Left lobe of liver (tissue), 2 donors: ENCODE data around the gene SYNRG. TPM values are rescaled to one million over a fixed set of nuclear protein-coding genes. Genes with fewer than 3 reads are reported as not detected.
A peak's percentile ranks its signal among the peaks of the same experiment; 100 is the strongest.
"Not testable (repeated sequence)": the region's sequence is repeated elsewhere in the genome, so short reads cannot be mapped to it uniquely, and the experiment has no call there.

Experiments
- ATAC-seq: fragments of 200-7000 bp; cut with Tn5 transposase; one replicate; pipeline ENCODE4 v1.9.1; 2020; ENCODE audit warnings: mild to moderate bottlenecking, moderate library complexity
- DNase-seq: peaks from one replicate; pipeline ENCODE4 v3.0.0-alpha.2; 2020; ENCODE audit warnings: low spot score
- total RNA-seq: library from RNA; stranded (reverse); gene quantifications from one replicate; pipeline ENCODE4 v1.2.1, GENCODE V29; 2021
- donor health status: DM: no; HTN: no; CAD: no; lungs with moderate emphysema.
- donor health status: DM: no; HTN: yes; CAD: no.

The SYNRG gene
- 15.7 TPM for total RNA-seq

- peak; percentile 96 for DNase-seq
- peak; percentile 98 for ATAC-seq
Observed at GRCh38 chr17:37609170-37610040, at the start of gene SYNRG. Gene SYNRG (minus strand): TSS chr17:37609418. CDS start chr17:37609355, 63 bp downstream.

GRCh38 chr17:37657202-37657601 lies 48.0 kb upstream of the SYNRG start:
- no peak for DNase-seq
- ATAC-seq = no peak

- no peak for ATAC-seq
- no peak for DNase-seq
Observed at GRCh38 chr17:37651849-37652248, 42.6 kb upstream of the SYNRG start.

- DNase-seq (peak; percentile 55), ATAC-seq (peak; percentile 97)
Observed at GRCh38 chr17:37650419-37651003, 41.3 kb upstream of the SYNRG start.

GRCh38 chr17:37648555-37648954 lies 39.3 kb upstream of the SYNRG start:
- ATAC-seq = no peak
- DNase-seq = no peak

- no peak for ATAC-seq
- DNase-seq = no peak
Observed at GRCh38 chr17:37647856-37648255, 38.6 kb upstream of the SYNRG start.

DNA sequence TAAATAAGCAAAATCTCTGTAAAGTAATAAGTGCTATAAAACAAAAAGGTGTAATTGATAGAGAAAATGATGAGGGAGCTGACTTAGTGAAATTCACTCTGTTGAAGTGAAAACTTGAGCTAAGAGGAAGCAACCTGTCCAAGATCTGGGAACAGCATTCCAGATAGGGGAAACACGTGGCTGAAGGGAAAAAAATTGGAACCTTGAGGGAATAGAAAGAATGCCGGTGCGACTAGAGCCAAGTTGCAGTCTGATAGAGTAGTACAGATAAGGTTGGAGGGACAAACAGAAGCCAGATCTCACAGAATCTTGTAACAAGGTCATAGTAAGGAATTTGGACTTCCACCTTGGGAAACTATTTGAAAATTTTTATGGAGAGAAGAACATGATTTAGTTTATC lies 34.7 kb upstream of the SYNRG start:
- ATAC-seq (no peak), DNase-seq (no peak)

DNA sequence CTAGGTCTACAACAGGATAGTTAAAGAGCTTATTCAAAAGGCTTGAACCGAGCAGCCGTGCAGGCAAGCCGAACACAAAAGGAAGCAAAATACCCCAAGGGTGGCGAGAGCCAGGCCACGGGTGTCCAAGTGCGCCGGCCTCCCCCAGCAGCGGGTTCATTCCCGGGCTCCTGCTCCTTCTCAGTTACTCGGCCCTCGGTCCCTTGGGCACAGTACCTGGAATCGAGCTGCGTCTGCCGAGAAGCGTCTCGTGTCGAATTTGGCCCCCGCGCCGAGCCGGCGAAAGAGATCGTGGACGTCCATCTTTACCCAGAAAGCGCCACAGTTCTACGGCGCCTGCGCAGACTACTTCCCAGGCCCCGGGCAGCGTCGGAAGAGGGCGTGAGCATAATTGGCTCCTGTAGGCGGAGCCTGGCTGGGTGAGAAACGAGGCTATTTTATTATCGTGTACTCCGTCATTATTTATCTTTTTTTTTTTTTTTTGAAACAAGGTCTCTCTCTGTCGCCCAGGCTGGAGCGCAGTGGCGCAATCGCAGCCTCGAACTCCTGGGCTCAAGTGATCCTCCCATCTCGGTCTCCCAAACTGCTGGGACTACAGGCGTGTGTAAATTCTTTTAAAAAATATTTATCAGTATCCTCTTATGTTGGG lies 34.0 kb upstream of the SYNRG start, which contains the start of gene DDX52:
Gene DDX52, minus strand, starts transcription at position 329 of the 649 bp plus-strand sequence. Its CDS starts 26 bp downstream, at position 303.
- peak; percentile 98 for ATAC-seq
- DNase-seq = peak; percentile 93

DNA sequence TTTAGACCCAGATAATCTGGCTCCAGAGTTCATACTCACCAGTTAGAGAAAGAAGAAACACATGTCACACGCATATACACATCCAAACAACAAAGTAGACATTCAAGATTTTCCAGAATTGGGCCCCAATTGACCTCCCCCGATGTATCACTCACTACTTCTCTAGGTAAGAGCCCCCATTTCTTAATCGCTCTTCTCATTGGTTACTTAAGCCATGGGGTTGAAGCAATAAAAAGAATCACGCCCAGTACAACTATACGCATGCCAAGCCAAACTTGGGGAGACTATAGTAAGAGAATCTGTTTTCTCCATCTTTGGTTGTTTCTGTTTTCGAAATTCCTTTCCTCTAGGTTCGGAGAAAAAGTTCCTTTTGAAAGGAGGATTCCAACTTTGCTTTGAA lies 33.5 kb upstream of the SYNRG start:
- DNase-seq (no peak), ATAC-seq (peak; percentile 18)

DNA sequence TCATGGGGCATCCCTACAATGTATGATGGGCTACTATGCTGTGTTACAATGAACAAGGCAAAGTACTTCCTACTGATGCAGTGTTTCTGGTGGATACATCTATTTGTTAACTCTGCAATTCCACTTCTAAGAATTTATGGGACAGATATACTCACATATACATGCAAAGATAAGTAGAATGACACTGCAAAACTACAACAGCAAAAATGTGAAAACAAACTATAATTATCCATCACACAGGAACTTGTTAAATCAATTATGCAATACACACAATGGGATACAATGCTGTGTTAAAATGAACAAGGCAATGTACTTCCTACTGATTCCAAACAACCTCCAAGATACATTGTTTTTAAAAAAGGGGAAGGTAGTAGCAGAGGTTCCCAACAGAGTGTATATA lies 30.8 kb upstream of the SYNRG start:
- ATAC-seq (no peak), DNase-seq (no peak)

DNA sequence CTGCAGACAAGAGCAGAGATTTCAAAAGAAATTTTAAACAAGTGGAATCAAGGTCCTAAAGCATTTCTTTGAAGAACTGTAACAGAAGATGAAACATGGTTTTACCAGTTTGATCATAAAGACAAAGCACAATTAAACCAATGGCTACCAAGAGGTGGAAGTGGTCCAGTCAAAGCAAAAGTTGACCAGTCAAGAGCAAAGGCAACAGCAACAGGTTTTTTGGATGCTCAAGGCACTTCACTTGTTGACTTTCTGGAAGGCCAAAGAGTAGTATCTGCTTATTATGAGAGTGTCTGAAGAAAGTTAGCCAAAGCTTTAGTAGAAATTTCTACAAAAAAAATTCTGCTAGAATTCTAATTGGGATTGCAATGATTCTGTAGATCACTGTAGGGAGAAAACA lies 28.7 kb upstream of the SYNRG start:
- no peak for DNase-seq
- no peak for ATAC-seq

GRCh38 chr17:37616430-37616829 lies 7.2 kb upstream of the SYNRG start:
- not testable (repeated sequence) for DNase-seq
- ATAC-seq = peak; percentile 67

GRCh38 chr17:37614823-37615222 lies 5.6 kb upstream of the SYNRG start:
- DNase-seq (no peak), ATAC-seq (no peak)

GRCh38 chr17:37614391-37614790 lies 5.2 kb upstream of the SYNRG start:
- DNase-seq (no peak), ATAC-seq (no peak)

- ATAC-seq (no peak), DNase-seq (no peak)
Observed at GRCh38 chr17:37610971-37611370, 1.8 kb upstream of the SYNRG start.

DNA sequence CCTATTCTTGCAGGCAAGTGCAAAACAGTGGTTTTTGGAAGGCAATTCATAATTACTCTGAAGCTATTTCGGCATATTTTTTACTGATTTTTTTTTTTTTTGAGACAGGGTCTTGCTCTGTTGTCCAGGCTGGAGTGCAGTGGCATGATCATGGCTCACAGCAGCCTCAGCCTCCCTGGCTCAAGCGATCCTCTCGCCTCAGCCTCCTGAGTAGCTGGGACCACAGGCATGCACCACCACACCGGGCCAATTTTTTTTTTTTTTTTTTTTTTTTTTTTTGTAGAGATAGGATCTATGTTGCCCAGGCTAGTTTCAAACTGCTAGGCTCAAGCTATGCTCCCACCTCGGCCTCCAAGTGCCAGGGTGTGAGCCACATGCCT lies 813 bp upstream of the SYNRG start:
- ATAC-seq, DNase-seq: not testable (repeated sequence)

DNA sequence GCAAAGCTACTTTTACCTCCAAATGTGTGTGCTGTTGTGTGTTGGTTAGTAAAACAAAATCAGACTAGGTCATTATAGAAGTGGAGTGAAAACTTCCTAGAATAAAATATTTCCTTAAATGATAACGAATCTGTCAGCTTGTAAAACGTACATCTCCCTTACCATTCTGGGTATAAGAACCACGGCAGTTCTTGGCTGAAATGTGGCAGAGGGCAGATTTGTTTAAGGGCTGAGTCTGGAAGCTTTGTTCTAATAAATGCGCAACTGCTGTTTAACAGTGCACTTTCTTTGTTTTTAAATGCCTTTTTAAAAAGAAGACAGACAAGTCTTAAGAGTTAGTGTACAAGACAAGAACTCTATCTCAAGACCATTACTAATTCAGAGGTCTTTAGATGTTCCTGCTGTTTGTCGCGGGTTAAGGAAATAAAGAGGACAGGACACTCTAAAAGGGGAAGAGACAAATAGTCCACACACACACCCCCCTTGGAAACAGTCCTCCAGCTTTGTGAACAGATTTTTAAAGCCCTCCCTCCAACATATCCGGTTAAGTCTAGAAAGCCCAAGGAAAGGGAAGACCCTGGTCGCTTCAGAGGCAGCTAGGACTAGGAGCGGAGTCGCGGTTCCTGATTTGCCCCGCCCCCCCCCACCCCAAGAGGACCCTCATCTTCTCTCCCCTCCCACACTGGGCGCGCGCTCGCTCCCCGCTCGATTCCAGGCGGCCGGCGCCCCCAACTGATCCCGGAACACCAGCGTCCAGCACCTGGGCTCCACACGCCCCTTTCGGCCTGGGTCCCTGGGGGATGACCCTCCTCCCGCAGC lies 658 bp downstream of the SYNRG start:
- DNase-seq (no peak), ATAC-seq (peak; percentile 49)

DNA sequence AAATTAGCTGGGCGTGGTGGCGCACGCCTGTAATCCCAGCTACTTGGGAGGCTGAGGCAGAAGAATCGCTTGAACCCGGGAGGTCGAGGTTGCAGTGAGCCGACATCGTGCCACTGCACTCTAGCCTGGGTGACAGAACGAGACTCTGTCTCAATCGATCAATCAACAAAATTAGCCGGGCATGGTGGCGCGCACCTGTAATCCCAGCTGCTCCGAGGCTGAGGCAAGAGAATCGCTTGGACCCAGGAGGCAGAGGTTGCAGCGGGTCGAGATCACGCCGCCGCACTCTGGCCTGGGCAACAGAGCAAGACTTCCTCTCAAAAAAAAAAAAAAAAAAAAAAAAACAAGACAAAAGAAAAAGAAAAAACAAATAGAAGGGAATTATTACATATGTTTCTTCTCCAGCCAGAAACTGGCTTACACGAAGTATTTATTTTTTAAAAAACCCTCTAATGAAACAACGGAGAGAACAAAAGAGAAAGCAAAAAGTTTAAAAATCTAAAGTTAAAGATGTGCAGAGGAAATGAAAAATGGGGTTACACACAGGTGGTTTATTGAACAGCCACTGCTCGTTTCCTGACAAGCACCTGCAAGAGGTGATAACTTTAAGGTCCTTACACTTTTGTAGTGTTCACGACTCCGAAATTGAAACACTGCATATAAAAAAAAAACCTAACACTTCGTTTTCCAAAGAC lies 1.4 kb downstream of the SYNRG start:
- DNase-seq (no peak), ATAC-seq (no peak)

DNA sequence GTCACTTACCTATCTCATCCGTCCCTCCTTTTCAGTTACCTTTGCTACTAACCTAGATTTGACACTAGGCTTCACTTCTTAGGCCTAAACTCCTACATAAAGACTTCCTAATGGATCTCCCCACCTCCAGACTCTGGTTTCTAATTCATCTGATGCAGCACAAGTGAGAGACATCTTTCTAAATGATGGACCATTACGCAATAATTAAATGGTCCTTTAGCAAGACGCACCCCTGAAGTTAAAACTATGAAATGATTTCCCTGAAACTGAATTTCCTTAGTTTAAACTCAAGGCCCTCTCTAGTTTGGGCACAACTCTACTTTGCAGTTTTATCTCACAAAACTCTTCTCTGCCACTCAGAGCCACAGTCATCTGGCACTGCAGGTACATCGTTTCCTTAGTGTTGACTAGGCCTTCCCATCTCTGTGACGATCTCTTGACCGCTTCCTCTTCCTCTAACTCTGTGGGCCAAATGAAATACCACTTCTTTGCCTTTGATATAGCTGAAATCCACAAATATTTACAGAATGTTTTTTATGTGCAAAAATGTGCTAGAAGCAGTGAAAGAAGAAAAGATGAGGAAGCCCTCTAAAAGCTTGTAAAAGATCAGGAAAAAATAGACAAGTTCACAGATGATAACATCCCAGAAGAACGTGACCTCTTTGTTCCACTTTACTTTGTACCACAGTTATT lies 3.3 kb downstream of the SYNRG start:
- DNase-seq (no peak), ATAC-seq (no peak)

DNA sequence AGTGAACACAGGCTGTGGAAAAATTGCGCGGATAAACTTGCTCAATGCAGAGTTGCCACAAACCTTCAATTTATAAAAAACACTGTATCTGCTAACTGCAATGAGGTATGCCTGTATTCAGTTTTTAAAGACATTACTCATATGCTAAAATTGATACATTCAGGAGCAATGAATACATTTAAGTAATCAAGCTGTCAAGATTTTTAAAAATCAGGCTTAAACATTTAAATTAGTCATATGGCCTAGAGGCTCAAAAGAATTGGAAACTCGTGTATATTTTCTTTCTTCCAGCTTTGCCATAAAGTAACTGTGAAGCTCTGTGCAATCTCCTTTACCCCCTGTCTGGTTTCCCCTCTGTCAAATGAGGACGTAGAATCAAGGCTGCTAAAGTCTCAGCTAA lies 4.1 kb downstream of the SYNRG start:
- no peak for DNase-seq
- no peak for ATAC-seq
